Mesenchymal stem cell (in vitro differentiated cells and primary cell): Measurements from ENCODE around the gene VPS33A.

Experiments
- DNase-seq: peaks from one replicate; pipeline ENCODE4 v3.0.0-alpha.2; 2013
- H2AFZ ChIP-seq: one replicate; pipeline ENCODE4 v1.6.1; 2013; ENCODE audit warnings: low read depth, mild to moderate bottlenecking, control low read depth, inconsistent platforms, low read length, moderate library complexity
- H2AK5ac ChIP-seq: 2 replicates; pipeline ENCODE4 v1.6.1; 2013; ENCODE audit warnings: low read length, moderate library complexity, mild to moderate bottlenecking, inconsistent platforms; ENCODE audit not compliant: severe bottlenecking
- H2BK120ac ChIP-seq: one replicate; pipeline ENCODE4 v1.6.1; 2013; ENCODE audit warnings: low read depth, mild to moderate bottlenecking, inconsistent platforms, low read length, moderate library complexity
- H2BK12ac ChIP-seq, 2 experiments: one replicate each; pipeline ENCODE4 v1.6.1; 2013; ENCODE audit warnings: inconsistent platforms in 2 of 2, low read length in 2 of 2, mild to moderate bottlenecking in 2 of 2, moderate library complexity in 2 of 2, control low read depth in 1 of 2
- H2BK15ac ChIP-seq: one replicate; pipeline ENCODE4 v1.6.1; 2013; ENCODE audit warnings: mild to moderate bottlenecking, low read depth, inconsistent platforms; ENCODE audit not compliant: poor library complexity, severe bottlenecking
- H2BK5ac ChIP-seq: 2 replicates; pipeline ENCODE4 v1.6.1; 2013; ENCODE audit warnings: low read depth, mild to moderate bottlenecking, low read length, control low read depth, inconsistent platforms; ENCODE audit not compliant: poor library complexity, severe bottlenecking
- H3K14ac ChIP-seq, 2 experiments: one replicate each; pipeline ENCODE4 v1.6.1; 2013; ENCODE audit warnings: inconsistent platforms in 2 of 2, low read length in 2 of 2, control low read depth in 1 of 2, mild to moderate bottlenecking in 1 of 2, moderate library complexity in 1 of 2
- H3K18ac ChIP-seq, 2 experiments: one replicate each; pipeline ENCODE4 v1.6.1; 2013; ENCODE audit warnings: inconsistent platforms in 2 of 2, low read length in 2 of 2, control low read depth in 1 of 2, low read depth in 1 of 2, mild to moderate bottlenecking in 1 of 2
- H3K23ac ChIP-seq, 2 experiments: one replicate each; pipeline ENCODE4 v1.6.1; 2013; ENCODE audit warnings: inconsistent platforms in 2 of 2, low read length in 2 of 2, mild to moderate bottlenecking in 2 of 2, moderate library complexity in 2 of 2, control low read depth in 1 of 2
- H3K27ac ChIP-seq: 2 replicates; pipeline ENCODE4 v1.5.1; 2013; ENCODE audit warnings: mild to moderate bottlenecking, moderate library complexity, low read length, control low read depth, inconsistent platforms; ENCODE audit not compliant: poor library complexity, severe bottlenecking
- H3K27me3 ChIP-seq, 2 experiments: 2 replicates each; pipeline versions ENCODE4 v1.6.1 to v1.7.0; 2013; ENCODE audit warnings: low read length in 2 of 2, mild to moderate bottlenecking in 2 of 2, moderate library complexity in 2 of 2, control low read depth in 1 of 2, inconsistent platforms in 1 of 2; ENCODE audit not compliant: control insufficient read depth in 1 of 2, insufficient read depth in 1 of 2
- H3K36me3 ChIP-seq, 2 experiments: 2 replicates each; pipeline versions ENCODE4 v1.6.1 to v1.7.0; 2013; ENCODE audit warnings: low read length in 2 of 2, control low read depth in 1 of 2, inconsistent platforms in 1 of 2, low read depth in 1 of 2, mild to moderate bottlenecking in 1 of 2; ENCODE audit not compliant: insufficient read depth in 2 of 2, control insufficient read depth in 1 of 2
- H3K4ac ChIP-seq, 2 experiments: one replicate each; pipeline ENCODE4 v1.6.1; 2013; ENCODE audit warnings: inconsistent platforms in 2 of 2, low read length in 2 of 2, mild to moderate bottlenecking in 2 of 2, moderate library complexity in 2 of 2, control low read depth in 1 of 2, low read depth in 1 of 2
- H3K4me1 ChIP-seq: 2 replicates; pipeline ENCODE4 v1.6.1; 2013; ENCODE audit warnings: low read depth, low read length, control low read depth; ENCODE audit not compliant: control insufficient read depth, insufficient read depth
- H3K4me2 ChIP-seq: 2 replicates; pipeline ENCODE4 v1.6.1; 2013; ENCODE audit warnings: low read length, mild to moderate bottlenecking, inconsistent platforms; ENCODE audit not compliant: poor library complexity, severe bottlenecking
- H3K4me3 ChIP-seq, 2 experiments: 2 replicates each; pipeline versions ENCODE4 v1.5.1 to v1.7.0; 2013; ENCODE audit warnings: low read length in 2 of 2, mild to moderate bottlenecking in 2 of 2, control low read depth in 1 of 2, low read depth in 1 of 2; ENCODE audit not compliant: insufficient read depth in 1 of 2
- H3K79me1 ChIP-seq: replicated peaks from 2 replicates; pipeline ENCODE4 v1.6.1; 2013; ENCODE audit warnings: mild to moderate bottlenecking, control low read depth, low read length, inconsistent platforms; ENCODE audit not compliant: poor library complexity, severe bottlenecking
- H3K9ac ChIP-seq: 2 replicates; pipeline ENCODE4 v1.7.0; 2013; ENCODE audit warnings: mild to moderate bottlenecking, low read length, moderate library complexity
- H3K9me3 ChIP-seq: 2 replicates; pipeline ENCODE4 v1.7.0; 2013; ENCODE audit warnings: mild to moderate bottlenecking, low read length; ENCODE audit not compliant: control insufficient read depth
- H4K8ac ChIP-seq: one replicate; pipeline ENCODE4 v1.6.1; 2013; ENCODE audit warnings: inconsistent platforms, mild to moderate bottlenecking, low read length, moderate library complexity
- H4K91ac ChIP-seq: one replicate; pipeline ENCODE4 v1.6.1; 2013; ENCODE audit warnings: mild to moderate bottlenecking, low read length, inconsistent platforms
- WGBS: methylation state at CpG from one replicate; pipeline ENCODE4 v1.1.7; 2013; ENCODE audit warnings: mixed read lengths; 5-methylcytosine and 5-hydroxymethylcytosine counted together

The VPS33A gene

GRCh38 chr12:122250047-122250446 lies 16.2 kb downstream of the VPS33A start:
- H3K9me3 ChIP-seq: no peaks in the 10 kb centered on the region
- no peak overlapping the region for H2AK5ac ChIP-seq
- H3K27me3 ChIP-seq: no peaks in the 10 kb centered on the region
- no peak overlapping the region for H4K91ac ChIP-seq
- no peak overlapping the region for H2BK15ac ChIP-seq
- DNase-seq: no peak
- H3K14ac ChIP-seq: no peak overlapping the region
- no peak overlapping the region for H4K8ac ChIP-seq
- H3K23ac ChIP-seq: no peak overlapping the region
- H2AFZ ChIP-seq: no peak overlapping the region
- H3K4me3 ChIP-seq: no peak overlapping the region
- H3K9ac ChIP-seq: no peak overlapping the region
- no peak overlapping the region for H2BK12ac ChIP-seq
- no peak overlapping the region for H3K4me2 ChIP-seq
- peaks cover 31 to 53% of the 10 kb centered on the region in 2 experiments for H3K36me3 ChIP-seq
- H3K4me1 ChIP-seq: no peaks in the 10 kb centered on the region
- H3K18ac ChIP-seq: no peak overlapping the region
- no peak overlapping the region for H3K27ac ChIP-seq
- H3K4ac ChIP-seq: no peak overlapping the region
- no peak overlapping the region for H2BK5ac ChIP-seq
- H2BK120ac ChIP-seq: no peak overlapping the region
- 97% methylated on average over 6 of the region's 6 CpGs for WGBS
- H3K79me1 ChIP-seq: peaks cover 32% of the 10 kb centered on the region

DNA sequence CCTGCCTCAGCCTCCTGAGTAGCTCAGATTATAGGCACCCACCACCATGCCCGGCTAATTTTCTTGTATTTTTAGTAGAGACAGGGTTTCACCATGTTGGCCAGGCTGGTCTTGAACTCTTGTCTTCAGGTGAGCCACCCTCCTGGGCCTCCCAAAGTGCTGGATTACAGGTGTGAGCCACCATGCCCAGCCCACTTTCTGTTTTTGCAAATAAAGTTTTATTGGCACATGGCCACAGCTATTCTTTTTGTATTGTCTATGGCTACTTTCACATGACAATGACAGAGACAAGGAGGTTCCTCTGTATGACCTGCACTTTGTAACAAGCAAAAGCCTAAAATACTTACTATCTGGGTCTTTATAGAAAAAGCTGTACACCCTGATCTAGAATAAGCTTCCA lies 20.7 kb downstream of the VPS33A start:
- Histone ChIP-seq H3K23ac (no peak overlapping the region), H2AK5ac (no peak overlapping the region), H4K91ac (no peak overlapping the region), H3K4me2 (no peak overlapping the region), H3K4me1 (no peaks in the 10 kb centered on the region), H4K8ac (no peak overlapping the region), H3K9me3 (no peaks in the 10 kb centered on the region), H2BK15ac (no peak overlapping the region), H3K79me1 (peaks cover 13% of the 10 kb centered on the region), H3K9ac (no peak overlapping the region), H3K36me3 (peaks cover 29 to 63% of the 10 kb centered on the region in 2 experiments), H3K4me3 (no peak overlapping the region), H2BK5ac (no peak overlapping the region), H3K27ac (no peak overlapping the region), H3K18ac (no peak overlapping the region), H2BK12ac (no peak overlapping the region), H3K27me3 (no peaks in the 10 kb centered on the region), H2BK120ac (no peak overlapping the region), H3K14ac (no peak overlapping the region), H2AFZ (no peak overlapping the region), H3K4ac (no peak overlapping the region)
- no peak for DNase-seq
- 100% methylated on average over 1 of the region's 1 CpG for WGBS

GRCh38 chr12:122244565-122245371 lies 21.5 kb downstream of the VPS33A start:
- H3K9ac ChIP-seq: no peak overlapping the region
- no peak overlapping the region for H3K23ac ChIP-seq
- no peak overlapping the region for H4K8ac ChIP-seq
- no peak overlapping the region for H3K27ac ChIP-seq
- no peak overlapping the region for H2BK12ac ChIP-seq
- H4K91ac ChIP-seq: no peak overlapping the region
- no peak overlapping the region for H3K14ac ChIP-seq
- H3K18ac ChIP-seq: no peak overlapping the region
- H2AK5ac ChIP-seq: no peak overlapping the region
- H3K4me2 ChIP-seq: no peak overlapping the region
- H3K4ac ChIP-seq: no peak overlapping the region
- H3K4me1 ChIP-seq: no peaks in the 10 kb centered on the region
- H2AFZ ChIP-seq: no peak overlapping the region
- H3K27me3 ChIP-seq: no peaks in the 10 kb centered on the region
- H3K4me3 ChIP-seq: no peak overlapping the region
- no peak for DNase-seq
- WGBS: 98% methylated on average over 8 of the region's 11 CpGs
- no peak overlapping the region for H2BK120ac ChIP-seq
- H3K9me3 ChIP-seq: no peaks in the 10 kb centered on the region
- no peak overlapping the region for H2BK5ac ChIP-seq
- peaks cover 9% of the 10 kb centered on the region for H3K79me1 ChIP-seq
- peaks cover 29 to 63% of the 10 kb centered on the region in 2 experiments for H3K36me3 ChIP-seq
- no peak overlapping the region for H2BK15ac ChIP-seq

- H3K4me2 ChIP-seq: no peak overlapping the region
- no peaks in the 10 kb centered on the region for H3K4me1 ChIP-seq
- H2BK15ac ChIP-seq: no peak overlapping the region
- H3K4ac ChIP-seq: no peak overlapping the region
- no peak overlapping the region for H3K9ac ChIP-seq
- no peak overlapping the region for H2AK5ac ChIP-seq
- H3K18ac ChIP-seq: no peak overlapping the region
- no peak overlapping the region for H3K14ac ChIP-seq
- H3K79me1 ChIP-seq: peaks cover 9% of the 10 kb centered on the region
- H4K8ac ChIP-seq: no peak overlapping the region
- no peak overlapping the region for H2BK12ac ChIP-seq
- H3K9me3 ChIP-seq: no peaks in the 10 kb centered on the region
- no peak overlapping the region for H2BK120ac ChIP-seq
- H4K91ac ChIP-seq: no peak overlapping the region
- no peak overlapping the region for H2AFZ ChIP-seq
- H3K27ac ChIP-seq: no peak overlapping the region
- no peak overlapping the region for H2BK5ac ChIP-seq
- 91% methylated on average over 2 of the region's 6 CpGs for WGBS
- DNase-seq: no peak
- no peaks in the 10 kb centered on the region for H3K27me3 ChIP-seq
- no peak overlapping the region for H3K23ac ChIP-seq
- H3K36me3 ChIP-seq: peaks cover 27 to 59% of the 10 kb centered on the region in 2 experiments
- H3K4me3 ChIP-seq: no peak overlapping the region
Observed at GRCh38 chr12:122243965-122244364, 22.3 kb downstream of the VPS33A start.
